DND-41 (cell line): ENCODE data around the gene TBX18.

Experiments
- ATAC-seq: fragments of 200-7000 bp; cut with Tn5 transposase; 3 replicates; pipeline ENCODE4 v1.9.1; 2021; ENCODE audit warnings: low read depth; ENCODE audit not compliant: insufficient read depth
- DNase-seq: peaks from one replicate; pipeline ENCODE4 v3.0.0-alpha.2; 2020
- H2AFZ ChIP-seq: 2 replicates; pipeline ENCODE4 v1.6.0; 2012; ENCODE audit warnings: low read depth, low read length
- H3K27ac ChIP-seq: 2 replicates; pipeline ENCODE4 v1.5.1; 2012; ENCODE audit warnings: low read length, inconsistent platforms
- H3K27me3 ChIP-seq: fragments of 200-600 bp; sonication (generic); 2 replicates; pipeline ENCODE4 v1.6.0; 2012; ENCODE audit warnings: low read length, mild to moderate bottlenecking, inconsistent platforms; ENCODE audit not compliant: insufficient read depth, poor library complexity
- H3K36me3 ChIP-seq: 2 replicates; pipeline ENCODE4 v1.5.1; 2012; ENCODE audit warnings: low read length, inconsistent platforms; ENCODE audit not compliant: insufficient read depth
- H3K4me1 ChIP-seq: 2 replicates; pipeline ENCODE4 v1.5.1; 2012; ENCODE audit warnings: mild to moderate bottlenecking, low read length; ENCODE audit not compliant: insufficient read depth
- H3K4me2 ChIP-seq: 2 replicates; pipeline ENCODE4 v1.6.0; 2012; ENCODE audit warnings: mild to moderate bottlenecking, moderate library complexity, low read length, inconsistent platforms; ENCODE audit not compliant: insufficient read depth
- H3K4me3 ChIP-seq, 2 experiments: fragments of 200-600 bp in 1 of 2; shearing (Covaris generic) in 1 of 2; 2 replicates each; pipeline ENCODE4 v1.5.1; 2012 to 2016; ENCODE audit warnings: inconsistent platforms in 2 of 2, low read length in 2 of 2, mild to moderate bottlenecking in 2 of 2, low read depth in 1 of 2, moderate library complexity in 1 of 2
- H3K79me2 ChIP-seq: 2 replicates; pipeline ENCODE4 v1.6.0; 2012; ENCODE audit warnings: low read length, inconsistent platforms; ENCODE audit not compliant: insufficient read depth
- H3K9ac ChIP-seq: 2 replicates; pipeline ENCODE4 v1.6.0; 2012; ENCODE audit warnings: low read depth, mild to moderate bottlenecking, inconsistent platforms, low read length, moderate library complexity
- H3K9me3 ChIP-seq: 2 replicates; pipeline ENCODE4 v1.5.1; 2012; ENCODE audit warnings: low read length, moderate library complexity, mild to moderate bottlenecking, inconsistent platforms; ENCODE audit not compliant: insufficient read depth, severe bottlenecking
- H4K20me1 ChIP-seq: 2 replicates; pipeline ENCODE4 v1.6.0; 2012; ENCODE audit warnings: low read length; ENCODE audit not compliant: insufficient read depth
- CTCF ChIP-seq: IDR thresholded peaks from 2 replicates; pipeline ENCODE4 v1.5.1; 2012; ENCODE audit warnings: borderline replicate concordance, low read length, moderate library complexity, mild to moderate bottlenecking; ENCODE audit not compliant: poor library complexity, severe bottlenecking; ENCODE audit errors: extremely low read depth
- EZH2 ChIP-seq: IDR thresholded peaks from 3 replicates; pipeline ENCODE4 v1.6.1; 2012; ENCODE audit warnings: borderline replicate concordance, low read depth, mild to moderate bottlenecking, moderate library complexity, low read length, inconsistent platforms; ENCODE audit not compliant: severe bottlenecking

TBX18 gene

DNA sequence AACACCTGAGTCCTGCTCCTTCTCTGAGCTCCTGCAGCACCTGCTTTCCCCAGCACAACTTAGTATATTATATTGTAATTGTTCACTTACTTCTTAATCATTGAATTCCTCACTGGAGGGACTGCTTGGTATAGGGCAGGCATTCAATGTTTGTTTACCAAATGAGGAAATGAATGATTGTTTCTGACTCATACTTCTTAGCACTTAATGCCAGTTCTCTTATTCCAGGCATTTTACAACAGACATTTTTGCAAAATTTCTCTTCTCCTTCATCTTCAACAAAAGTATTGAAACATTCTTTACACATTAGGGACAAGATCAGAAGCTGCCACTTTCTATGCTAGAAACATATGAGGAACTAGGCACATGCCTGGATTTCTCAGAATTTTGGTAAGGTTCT, 119.4 kb downstream of the TBX18 start:
- Histone ChIP-seq H3K4me3 (no peak overlapping the region), H3K79me2 (no peaks in the 10 kb centered on the region), H3K9me3 (peaks cover 3% of the 10 kb centered on the region), H3K27me3 (no peaks in the 10 kb centered on the region), H3K4me1 (peaks cover 36% of the 10 kb centered on the region), H3K4me2 (peak overlapping the region; percentile 26; the same call in 1 of the 2 replicates), H4K20me1 (no peaks in the 10 kb centered on the region), H2AFZ (no peak overlapping the region), H3K9ac (no peak overlapping the region), H3K27ac (peak overlapping the region; percentile 27; the same call in 1 of the 2 replicates), H3K36me3 (no peaks in the 10 kb centered on the region)
- DNase-seq: no peak
- TF ChIP-seq EZH2: no peak
- TF ChIP-seq CTCF: no peak
- ATAC-seq: peak; percentile 50; the same call in 2 of the 3 replicates

DNA sequence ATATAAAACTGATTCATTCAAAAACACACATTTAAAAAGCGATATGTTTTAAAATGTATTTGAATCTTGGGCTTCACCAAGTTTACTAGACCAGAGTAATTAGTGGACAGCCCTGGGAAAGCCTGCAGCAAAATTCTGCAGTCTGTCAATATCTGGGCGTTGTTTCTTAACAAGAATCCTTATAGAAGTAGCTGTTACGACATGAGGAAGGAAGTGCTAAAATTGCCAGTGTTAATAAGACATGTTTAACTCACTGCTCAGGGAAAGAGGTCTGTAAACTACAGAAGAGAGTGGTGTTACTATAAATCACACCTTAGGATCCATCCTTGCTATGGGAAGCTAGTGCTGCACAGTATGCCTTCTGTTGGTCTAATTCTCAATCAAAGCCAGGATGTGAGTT, 120.6 kb downstream of the TBX18 start:
- H3K27ac ChIP-seq: no peak overlapping the region; the same call in 1 of the 2 replicates

GRCh38 chr6:84641076-84641475, 123.3 kb downstream of the TBX18 start:
- H3K9me3 ChIP-seq: no peaks in the 10 kb centered on the region
- DNase-seq: no peak
- TF ChIP-seq CTCF (no peak), EZH2 (no peak)
- no peak overlapping the region for H3K4me3 ChIP-seq
- H3K27me3 ChIP-seq: no peaks in the 10 kb centered on the region
- H2AFZ ChIP-seq: no peak overlapping the region
- H4K20me1 ChIP-seq: no peaks in the 10 kb centered on the region
- no peak overlapping the region for H3K4me2 ChIP-seq
- no peaks in the 10 kb centered on the region for H3K79me2 ChIP-seq
- H3K27ac ChIP-seq: no peak overlapping the region
- H3K9ac ChIP-seq: no peak overlapping the region
- no peak for ATAC-seq
- H3K4me1 ChIP-seq: peaks cover 46% of the 10 kb centered on the region
- H3K36me3 ChIP-seq: no peaks in the 10 kb centered on the region

More for the DNA sequence above, 120.6 kb downstream of the TBX18 start:
- DNase-seq (no peak), ATAC-seq (no peak)
- no peaks in the 10 kb centered on the region for H3K27me3 ChIP-seq
- peaks cover 3% of the 10 kb centered on the region for H3K9me3 ChIP-seq
- no peak overlapping the region for H3K4me3 ChIP-seq
- no peaks in the 10 kb centered on the region for H3K79me2 ChIP-seq
- no peak overlapping the region for H3K4me2 ChIP-seq
- no peaks in the 10 kb centered on the region for H3K36me3 ChIP-seq
- H3K4me1 ChIP-seq: peaks cover 36% of the 10 kb centered on the region
- TF ChIP-seq CTCF (no peak), EZH2 (no peak)
- no peaks in the 10 kb centered on the region for H4K20me1 ChIP-seq
- no peak overlapping the region for H2AFZ ChIP-seq
- no peak overlapping the region for H3K9ac ChIP-seq

DNA sequence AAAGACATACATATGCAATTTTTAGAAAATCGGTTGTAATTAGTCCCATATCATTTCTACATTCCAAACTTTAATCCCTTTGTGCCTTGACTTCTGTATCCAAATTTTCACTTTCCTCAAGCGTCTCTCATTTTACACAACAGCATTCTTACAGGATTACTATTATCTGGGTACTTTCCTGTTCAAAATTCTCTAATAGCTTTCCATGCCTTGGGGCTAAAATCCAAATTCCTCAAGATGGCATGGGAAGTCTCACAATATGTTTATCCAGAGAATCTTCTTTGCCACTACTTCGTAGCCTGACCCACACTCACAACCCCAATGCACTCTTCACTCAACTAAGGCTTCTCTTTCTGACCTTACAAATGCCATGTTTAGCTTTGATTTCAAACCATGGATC, 125.0 kb downstream of the TBX18 start:
- Histone ChIP-seq H2AFZ (no peak overlapping the region), H3K4me3 (no peak overlapping the region), H4K20me1 (no peaks in the 10 kb centered on the region), H3K27ac (no peak overlapping the region), H3K4me1 (peaks cover 42% of the 10 kb centered on the region), H3K79me2 (no peaks in the 10 kb centered on the region), H3K9ac (no peak overlapping the region), H3K9me3 (no peaks in the 10 kb centered on the region), H3K27me3 (no peaks in the 10 kb centered on the region), H3K4me2 (no peak overlapping the region), H3K36me3 (no peaks in the 10 kb centered on the region)
- ATAC-seq (no peak), DNase-seq (no peak)
- TF ChIP-seq CTCF (no peak), EZH2 (no peak)
